Gastrocnemius medialis (tissue), 4 donors: ENCODE data around the gene MAML3. TPM values are rescaled to one million over a fixed set of nuclear protein-coding genes. Genes with fewer than 3 reads are reported as not detected.

Experiments
- ATAC-seq, 2 donors: fragments of 150-250 bp; one replicate each; pipeline ENCODE4 v1.9.1; 2016
- DNase-seq, 2 donors: peaks; one replicate each; pipeline ENCODE4 v3.0.0-alpha.2; 2019
- H3K27ac ChIP-seq, 4 donors: fragments of 200-600 bp; sonication (generic); 1 replicate in 1 of 4; 2 replicates in 3 of 4; pipeline ENCODE4 v1.5.1; 2016 to 2018; ENCODE audit warnings: mild to moderate bottlenecking in 2 of 4, moderate library complexity in 1 of 4
- H3K27me3 ChIP-seq, 3 donors: fragments of 200-600 bp; sonication (generic) in 2 of 3; 1 replicate in 1 of 3; 2 replicates in 2 of 3; pipeline versions ENCODE4 v1.5.1 to v1.6.0; 2016 to 2019; ENCODE audit warnings: mild to moderate bottlenecking in 1 of 3, moderate library complexity in 1 of 3
- H3K36me3 ChIP-seq, 2 donors: fragments of 200-600 bp; sonication (generic) in 1 of 2; one replicate each; pipeline ENCODE4 v1.5.1; 2017 to 2018
- H3K4me1 ChIP-seq, 2 donors: fragments of 200-600 bp; sonication (generic) in 1 of 2; one replicate each; pipeline ENCODE4 v1.5.1; 2016 to 2017; ENCODE audit warnings: mild to moderate bottlenecking in 2 of 2
- H3K4me3 ChIP-seq, 4 donors: fragments of 200-600 bp; sonication (generic) in 3 of 4; 1 replicate in 1 of 4; 2 replicates in 3 of 4; pipeline ENCODE4 v1.5.1; 2016 to 2019; ENCODE audit warnings: mild to moderate bottlenecking in 2 of 4
- H3K9me3 ChIP-seq, 3 donors: fragments of 200-600 bp; sonication (generic) in 2 of 3; 1 replicate in 1 of 3; 2 replicates in 2 of 3; pipeline ENCODE4 v1.5.1; 2016 to 2019
- POLR2A ChIP-seq, 2 donors: fragments of 450-650 bp; IDR thresholded peaks; one replicate each; pipeline ENCODE4 v1.6.1; 2017; ENCODE audit warnings: antibody characterized with exemption in 2 of 2, mild to moderate bottlenecking in 2 of 2, moderate library complexity in 2 of 2
- in situ Hi-C, 4 donors: fragments of 200-750 bp; cut with MboI; loops; one replicate each; pipeline versions ENCODE4 v1.15.0 to v1.8.0; 2017; ENCODE audit warnings: low sequenced_read_pairs in 4 of 4
- intact Hi-C: fragments of 100-400 bp; cut with DNase I; formaldehyde crosslinking; loops from one replicate; pipeline ENCODE4 v1.15.1; 2023; ENCODE audit warnings: low total_unique reads
- total RNA-seq, 4 donors: library from RNA; depleted of rRNA; stranded (reverse); fragments of >200 nt; gene quantifications; one replicate each; pipeline versions ENCODE4 v1.1.0 to v1.2.3, GENCODE V29; 2016
- TF ChIP-seq, protein P1 (sequence below), 5 experiments: fragments of 450-650 bp in 3 of 5; fragments of 200-600 bp in 2 of 5; sonication (generic) in 2 of 5; IDR thresholded peaks in 4 of 5; conservative IDR thresholded peaks in 1 of 5; 1 replicate in 4 of 5; 2 replicates in 1 of 5; pipeline ENCODE4 v1.5.1; 2016 to 2019; ENCODE audit warnings: antibody characterized with exemption in 5 of 5, mild to moderate bottlenecking in 3 of 5, moderate library complexity in 3 of 5

MAML3 gene
- total RNA-seq, 4 donors from 2014 or later: 0.98 to 1.5 (median 1.4) TPM

- no peaks in the 10 kb centered on the region for H3K9me3 ChIP-seq
- no peak for TF ChIP-seq POLR2A (IDR thresholded peaks at IDR 0.05)
- TF ChIP-seq, protein P1, sequence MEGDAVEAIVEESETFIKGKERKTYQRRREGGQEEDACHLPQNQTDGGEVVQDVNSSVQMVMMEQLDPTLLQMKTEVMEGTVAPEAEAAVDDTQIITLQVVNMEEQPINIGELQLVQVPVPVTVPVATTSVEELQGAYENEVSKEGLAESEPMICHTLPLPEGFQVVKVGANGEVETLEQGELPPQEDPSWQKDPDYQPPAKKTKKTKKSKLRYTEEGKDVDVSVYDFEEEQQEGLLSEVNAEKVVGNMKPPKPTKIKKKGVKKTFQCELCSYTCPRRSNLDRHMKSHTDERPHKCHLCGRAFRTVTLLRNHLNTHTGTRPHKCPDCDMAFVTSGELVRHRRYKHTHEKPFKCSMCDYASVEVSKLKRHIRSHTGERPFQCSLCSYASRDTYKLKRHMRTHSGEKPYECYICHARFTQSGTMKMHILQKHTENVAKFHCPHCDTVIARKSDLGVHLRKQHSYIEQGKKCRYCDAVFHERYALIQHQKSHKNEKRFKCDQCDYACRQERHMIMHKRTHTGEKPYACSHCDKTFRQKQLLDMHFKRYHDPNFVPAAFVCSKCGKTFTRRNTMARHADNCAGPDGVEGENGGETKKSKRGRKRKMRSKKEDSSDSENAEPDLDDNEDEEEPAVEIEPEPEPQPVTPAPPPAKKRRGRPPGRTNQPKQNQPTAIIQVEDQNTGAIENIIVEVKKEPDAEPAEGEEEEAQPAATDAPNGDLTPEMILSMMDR (IDR thresholded peaks at IDR 0.05 in 4 of 5, conservative IDR thresholded peaks at IDR 0.05 in 1 of 5): no peak
- H3K27me3 ChIP-seq: no peaks in the 10 kb centered on the region
- H3K36me3 ChIP-seq: no peaks in the 10 kb centered on the region
- no peak overlapping the region for H3K4me3 ChIP-seq
- DNase-seq: no peak
- intact Hi-C loops: no loop called here
- peaks cover 0 to 3% of the 10 kb centered on the region in 2 donors for H3K4me1 ChIP-seq
- H3K27ac ChIP-seq: no peak overlapping the region
- in situ Hi-C loops: no loop called here
- ATAC-seq: no peak
Observed at GRCh38 chr4:139782926-139783522, 371.0 kb downstream of the MAML3 start.

GRCh38 chr4:139781066-139781465, 372.9 kb downstream of the MAML3 start:
- intact Hi-C loops: no loop called here
- no peaks in the 10 kb centered on the region for H3K36me3 ChIP-seq
- no peaks in the 10 kb centered on the region for H3K9me3 ChIP-seq
- DNase-seq (no peak), ATAC-seq (no peak)
- H3K4me1 ChIP-seq: peaks cover 6 to 11% of the 10 kb centered on the region in 2 donors
- TF ChIP-seq, protein P1 (IDR thresholded peaks at IDR 0.05 in 4 of 5, conservative IDR thresholded peaks at IDR 0.05 in 1 of 5): no peak
- no peak for TF ChIP-seq POLR2A (IDR thresholded peaks at IDR 0.05)
- H3K27ac ChIP-seq: no peak overlapping the region
- no peaks in the 10 kb centered on the region for H3K27me3 ChIP-seq
- no peak overlapping the region for H3K4me3 ChIP-seq
- in situ Hi-C loops: no loop called here

- intact Hi-C loops (no loop called here), in situ Hi-C loops (no loop called here)
- no peaks in the 10 kb centered on the region for H3K36me3 ChIP-seq
- H3K9me3 ChIP-seq: no peaks in the 10 kb centered on the region
- H3K4me1 ChIP-seq: peaks cover 6 to 11% of the 10 kb centered on the region in 2 donors
- H3K27me3 ChIP-seq: no peaks in the 10 kb centered on the region
- no peak for TF ChIP-seq POLR2A (IDR thresholded peaks at IDR 0.05)
- TF ChIP-seq, protein P1 (IDR thresholded peaks at IDR 0.05 in 4 of 5, conservative IDR thresholded peaks at IDR 0.05 in 1 of 5): no peak
- no peak overlapping the region for H3K4me3 ChIP-seq
- H3K27ac ChIP-seq: no peak overlapping the region
- ATAC-seq: no peak
- DNase-seq: no peak
Observed at GRCh38 chr4:139779691-139780090, 374.3 kb downstream of the MAML3 start.

DNA sequence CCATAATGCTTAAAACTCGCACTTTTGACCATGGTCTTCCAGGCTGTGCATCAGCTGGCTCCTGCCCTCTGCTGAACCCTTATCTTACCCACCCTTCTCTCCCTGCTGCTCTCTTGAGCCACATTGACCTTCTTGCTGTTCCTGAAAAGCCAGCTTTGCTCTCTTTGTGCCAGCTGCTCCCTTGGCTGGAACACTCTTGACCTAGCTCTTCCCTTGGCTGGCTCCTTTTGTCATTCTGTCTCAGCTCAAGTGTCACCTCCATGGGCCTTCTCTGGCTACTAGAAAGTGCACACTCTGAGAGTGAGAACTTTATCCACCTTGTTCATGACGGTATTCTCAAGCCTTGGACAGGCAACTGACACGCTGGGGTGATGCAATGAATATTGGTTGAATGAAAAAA, 376.2 kb downstream of the MAML3 start:
- DNase-seq: peak; percentile 60 to 74

More for the DNA sequence above, 376.2 kb downstream of the MAML3 start:
- Histone ChIP-seq H3K4me1 (peaks cover 6 to 11% of the 10 kb centered on the region in 2 donors), H3K27ac (peak overlapping the region in 3 of 4 donors; percentile 7 to 21 (median 12)), H3K36me3 (no peaks in the 10 kb centered on the region), H3K4me3 (no peak overlapping the region), H3K27me3 (no peaks in the 10 kb centered on the region), H3K9me3 (no peaks in the 10 kb centered on the region)
- peak; percentile 99 to 100 for ATAC-seq
- no peak for TF ChIP-seq POLR2A (IDR thresholded peaks at IDR 0.05)
- TF ChIP-seq, protein P1 (IDR thresholded peaks at IDR 0.05 in 4 of 5, conservative IDR thresholded peaks at IDR 0.05 in 1 of 5): no peak
- in situ Hi-C loops (no loop called here), intact Hi-C loops (no loop called here)
